Mucosa of descending colon (tissue), 3 donors: Measurements from ENCODE around the gene RRP9. TPM values are rescaled to one million over a fixed set of nuclear protein-coding genes. Genes with fewer than 3 reads are reported as not detected.
"Not testable (repeated sequence)": the region's sequence is repeated elsewhere in the genome, so short reads cannot be mapped to it uniquely, and the experiment has no call there.

Experiments used
- ATAC-seq: fragments of 200-7000 bp; cut with Tn5 transposase; one replicate; pipeline ENCODE4 v1.9.1; 2020; ENCODE audit warnings: mild to moderate bottlenecking, moderate library complexity
- DNase-seq, 3 donors: peaks; one replicate each; pipeline ENCODE4 v3.0.0-alpha.2; 2020
- H3K36me3 ChIP-seq: fragments of 200-600 bp; one replicate; pipeline ENCODE4 v1.8.0; 2021; ENCODE audit warnings: low read depth, mild to moderate bottlenecking
- H3K4me1 ChIP-seq: fragments of 200-600 bp; one replicate; pipeline ENCODE4 v1.8.0; 2021; ENCODE audit warnings: low read depth, mild to moderate bottlenecking
- H3K4me3 ChIP-seq: fragments of 200-600 bp; one replicate; pipeline ENCODE4 v1.8.0; 2021; ENCODE audit warnings: mild to moderate bottlenecking
- H3K9me3 ChIP-seq: fragments of 200-600 bp; one replicate; pipeline ENCODE4 v1.8.0; 2021; ENCODE audit warnings: mild to moderate bottlenecking
- intact Hi-C, 2 donors: fragments of 100-400 bp; cut with DNase I in 1 of 2; cut with micrococcal nuclease in 1 of 2; formaldehyde crosslinking; loops; one replicate each; pipeline versions ENCODE4 v1.11.0 to v1.11.1; 2022; cut with DNase I, micrococcal nuclease
- total RNA-seq, 3 donors: library from RNA; stranded (reverse); fragmentation: NEBNext Ultra II Directional in 2 of 3; extraction: Animal tissue kit (Norgen Biotek cat#: 25700) in 2 of 3; gene quantifications; one replicate each; pipeline versions ENCODE4 v1.2.1 to v1.2.4, GENCODE V29; 2021 to 2023
- TF ChIP-seq, protein P1 (sequence below): fragments of 200-600 bp; IDR thresholded peaks from one replicate; pipeline ENCODE4 v1.8.0; 2022; ENCODE audit warnings: antibody characterized with exemption, mild to moderate bottlenecking
- donor health status: DM: no; HTN: no; CAD: no; lungs with moderate emphysema.
- donor health status: DM: no; HTN: no; CAD: no.
- donor health status: DM: no; HTN: yes; CAD: no.

Gene RRP9
- total RNA-seq, 3 donors from 2014 or later: 11.9 to 15.7 (median 15.3) TPM

DNA sequence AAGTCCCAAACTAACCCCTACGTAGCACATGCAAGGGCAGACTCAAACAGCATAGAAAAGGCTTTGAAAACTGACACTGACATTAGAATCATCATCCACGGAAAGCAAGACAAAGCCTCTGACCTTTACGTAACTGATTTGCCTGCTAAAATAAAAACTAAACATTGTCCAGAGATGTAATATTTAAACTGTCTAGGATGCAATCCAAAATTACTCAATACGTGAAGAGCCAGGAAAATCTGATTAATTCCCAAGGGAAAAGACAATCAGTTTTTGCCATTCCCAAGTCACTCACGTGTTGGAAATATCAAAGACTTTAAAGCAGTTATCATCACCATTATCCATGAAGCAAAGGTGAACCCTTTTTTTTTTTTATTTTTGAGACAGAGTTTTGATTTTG, 25.3 kb downstream of the RRP9 start:
- DNase-seq (no peak), ATAC-seq (no peak)
- no peak overlapping the region for H3K4me3 ChIP-seq
- H3K9me3 ChIP-seq: no peaks in the 10 kb centered on the region
- TF ChIP-seq, protein P1, sequence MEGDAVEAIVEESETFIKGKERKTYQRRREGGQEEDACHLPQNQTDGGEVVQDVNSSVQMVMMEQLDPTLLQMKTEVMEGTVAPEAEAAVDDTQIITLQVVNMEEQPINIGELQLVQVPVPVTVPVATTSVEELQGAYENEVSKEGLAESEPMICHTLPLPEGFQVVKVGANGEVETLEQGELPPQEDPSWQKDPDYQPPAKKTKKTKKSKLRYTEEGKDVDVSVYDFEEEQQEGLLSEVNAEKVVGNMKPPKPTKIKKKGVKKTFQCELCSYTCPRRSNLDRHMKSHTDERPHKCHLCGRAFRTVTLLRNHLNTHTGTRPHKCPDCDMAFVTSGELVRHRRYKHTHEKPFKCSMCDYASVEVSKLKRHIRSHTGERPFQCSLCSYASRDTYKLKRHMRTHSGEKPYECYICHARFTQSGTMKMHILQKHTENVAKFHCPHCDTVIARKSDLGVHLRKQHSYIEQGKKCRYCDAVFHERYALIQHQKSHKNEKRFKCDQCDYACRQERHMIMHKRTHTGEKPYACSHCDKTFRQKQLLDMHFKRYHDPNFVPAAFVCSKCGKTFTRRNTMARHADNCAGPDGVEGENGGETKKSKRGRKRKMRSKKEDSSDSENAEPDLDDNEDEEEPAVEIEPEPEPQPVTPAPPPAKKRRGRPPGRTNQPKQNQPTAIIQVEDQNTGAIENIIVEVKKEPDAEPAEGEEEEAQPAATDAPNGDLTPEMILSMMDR: no peak
- intact Hi-C loops: no loop called here
- H3K36me3 ChIP-seq: no peaks in the 10 kb centered on the region
- H3K4me1 ChIP-seq: no peaks in the 10 kb centered on the region

DNA sequence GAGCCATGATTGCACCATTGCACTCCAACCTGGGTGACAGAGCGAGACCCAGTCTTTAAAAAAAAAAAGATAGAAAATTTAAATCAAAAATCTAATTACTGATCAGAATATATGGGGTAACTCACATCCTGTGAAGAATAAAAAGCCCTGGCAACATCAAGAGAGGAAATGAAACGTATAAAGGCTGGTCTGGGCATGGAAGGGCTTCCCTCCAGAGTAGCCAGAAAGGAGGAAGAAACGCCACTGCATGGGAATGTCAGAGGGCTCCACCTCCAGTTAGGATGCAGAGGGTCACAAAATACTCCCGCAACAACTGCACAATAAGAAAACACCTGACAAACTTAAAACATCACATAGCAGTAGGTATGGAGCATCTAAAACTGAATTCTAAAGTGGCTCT, 33.7 kb downstream of the RRP9 start:
- Histone ChIP-seq H3K4me3 (no peak overlapping the region), H3K4me1 (no peaks in the 10 kb centered on the region), H3K36me3 (no peaks in the 10 kb centered on the region), H3K9me3 (no peaks in the 10 kb centered on the region)
- intact Hi-C loops: no loop called here
- no peak for DNase-seq
- TF ChIP-seq, protein P1: no peak
- ATAC-seq: no peak

DNA sequence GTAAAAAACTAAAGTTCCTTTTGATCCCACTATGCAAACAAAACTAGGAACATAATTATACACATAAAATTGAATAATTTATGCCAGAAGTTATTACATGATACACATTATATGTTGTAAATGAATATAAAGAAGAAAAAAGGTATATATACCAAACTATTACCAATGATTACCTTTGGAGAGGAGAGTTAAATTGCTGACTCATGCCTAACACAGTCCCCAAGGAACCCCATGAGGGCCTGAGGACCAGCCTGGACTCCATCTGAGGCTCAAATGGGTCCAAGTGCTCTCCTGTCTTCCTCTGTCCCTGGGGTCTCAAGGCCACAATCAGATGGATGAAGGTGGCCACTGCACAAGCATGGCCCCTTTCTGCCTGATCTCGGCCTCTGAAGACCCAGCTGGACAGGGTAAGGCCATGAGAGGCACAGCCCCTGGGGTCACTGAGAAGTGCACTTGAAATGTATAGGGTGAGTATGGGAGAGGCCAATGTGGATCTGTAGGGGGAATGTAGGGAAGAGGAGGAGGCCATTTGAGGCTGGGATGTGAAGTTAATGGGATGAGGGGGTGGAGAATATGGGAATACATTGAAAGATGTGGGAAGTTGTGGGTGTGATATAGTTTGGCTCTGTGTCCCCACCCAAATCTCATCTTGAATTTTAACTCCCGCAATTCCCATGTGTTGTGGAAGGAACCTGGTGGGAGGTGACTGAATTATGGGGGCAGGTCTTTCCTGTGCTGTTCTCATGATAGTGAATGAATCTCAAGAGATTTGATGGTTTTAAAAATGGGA, 37.5 kb downstream of the RRP9 start:
- intact Hi-C loops: no loop called here
- no peak overlapping the region for H3K4me3 ChIP-seq
- DNase-seq (no peak), ATAC-seq (no peak)
- H3K9me3 ChIP-seq: no peaks in the 10 kb centered on the region
- peaks cover 4% of the 10 kb centered on the region for H3K4me1 ChIP-seq
- TF ChIP-seq, protein P1: no peak
- no peaks in the 10 kb centered on the region for H3K36me3 ChIP-seq

DNA sequence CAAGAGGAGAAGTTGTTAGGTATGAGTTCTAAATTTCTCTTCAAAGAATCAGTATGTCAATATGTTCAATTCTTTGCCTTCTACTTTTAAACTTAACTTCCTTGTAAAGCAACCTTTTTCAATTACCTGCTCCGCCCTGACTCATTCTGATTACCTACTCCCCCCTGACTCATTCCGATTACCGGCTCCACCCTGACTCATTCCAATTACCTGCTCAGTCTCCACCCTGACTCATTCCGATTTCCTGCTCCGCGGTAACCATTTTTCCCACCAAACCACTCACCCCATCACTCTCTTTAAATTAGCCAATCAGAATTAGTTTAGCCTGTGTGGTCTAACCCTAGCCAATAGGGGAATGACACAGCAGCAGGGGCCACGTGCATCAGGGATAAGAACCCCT, 39.3 kb downstream of the RRP9 start:
- H3K4me1 ChIP-seq, H3K9me3 ChIP-seq, intact Hi-C loops, H3K36me3 ChIP-seq, H3K4me3 ChIP-seq: not testable (repeated sequence)
- ATAC-seq (peak; percentile 80), DNase-seq (peak in 1 of 3 donors; percentile 46)

DNA sequence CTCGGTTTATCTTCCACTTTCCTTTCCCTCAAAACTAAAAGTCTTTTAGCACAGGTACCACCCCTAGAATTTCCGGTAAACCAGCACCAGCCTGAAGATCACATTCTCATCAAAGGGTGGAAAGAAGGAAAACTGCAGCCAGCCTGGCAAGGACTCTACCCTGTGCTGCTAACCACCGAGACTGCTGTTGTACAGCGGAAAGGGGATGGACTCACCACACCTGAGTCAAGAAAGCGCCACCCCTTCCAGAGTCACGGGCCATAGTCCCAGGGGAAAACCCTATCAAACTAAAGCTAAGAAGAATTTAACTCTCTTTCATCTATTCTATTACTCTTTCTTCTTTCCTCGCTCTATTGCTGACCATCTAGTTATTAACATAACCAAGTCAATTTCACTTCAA, 41.7 kb downstream of the RRP9 start:
- H3K9me3 ChIP-seq, H3K4me1 ChIP-seq, H3K4me3 ChIP-seq, ATAC-seq, intact Hi-C loops, H3K36me3 ChIP-seq, DNase-seq: not testable (repeated sequence)

DNA sequence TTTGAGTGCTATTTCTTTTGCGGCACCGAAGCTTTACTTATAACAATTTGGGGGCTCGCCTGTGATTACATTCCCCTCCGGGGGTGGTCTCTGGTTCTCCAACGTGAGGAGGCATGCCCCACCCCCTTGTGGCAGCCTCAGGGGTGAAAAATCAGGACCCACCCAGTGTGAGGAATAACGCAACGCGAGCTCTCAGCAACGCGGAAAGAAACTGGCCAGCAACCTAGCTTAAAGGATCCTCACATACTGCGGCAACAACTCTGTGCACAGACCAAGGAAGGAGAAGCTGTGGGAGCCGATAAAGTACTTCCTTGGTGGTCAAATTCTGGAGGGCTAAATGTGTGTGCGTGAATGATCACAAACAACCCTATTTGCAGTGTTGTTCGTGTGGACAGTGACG, 44.3 kb downstream of the RRP9 start:
- TF ChIP-seq, protein P1: no peak
- Histone ChIP-seq H3K9me3 (no peaks in the 10 kb centered on the region), H3K4me3 (no peak overlapping the region), H3K36me3 (no peaks in the 10 kb centered on the region), H3K4me1 (peaks cover 4% of the 10 kb centered on the region)
- intact Hi-C loops: no loop called here
- DNase-seq (no peak), ATAC-seq (no peak)
